ENCODE measurements around the gene SCD5.

DNA sequence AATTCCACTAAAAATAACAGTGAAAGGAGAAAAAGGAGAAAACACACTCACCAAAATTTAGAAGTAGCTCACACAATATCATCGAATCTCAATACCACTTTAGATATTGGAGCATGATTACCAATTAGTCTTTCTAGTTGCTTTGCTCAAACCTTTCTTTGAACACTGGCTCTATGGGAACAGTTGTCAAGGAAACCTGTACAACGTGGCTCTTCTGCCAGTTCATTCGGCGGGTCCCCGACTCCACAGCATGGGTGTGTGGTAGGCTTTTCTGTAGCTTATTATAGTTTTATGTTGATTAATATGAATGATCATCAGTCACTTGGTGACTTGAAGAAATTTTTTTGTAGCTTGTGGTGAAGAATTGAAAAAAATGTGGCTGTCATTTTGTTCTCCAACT, 186.6 kb downstream of the SCD5 start:
- TF ChIP-seq, protein P1, sequence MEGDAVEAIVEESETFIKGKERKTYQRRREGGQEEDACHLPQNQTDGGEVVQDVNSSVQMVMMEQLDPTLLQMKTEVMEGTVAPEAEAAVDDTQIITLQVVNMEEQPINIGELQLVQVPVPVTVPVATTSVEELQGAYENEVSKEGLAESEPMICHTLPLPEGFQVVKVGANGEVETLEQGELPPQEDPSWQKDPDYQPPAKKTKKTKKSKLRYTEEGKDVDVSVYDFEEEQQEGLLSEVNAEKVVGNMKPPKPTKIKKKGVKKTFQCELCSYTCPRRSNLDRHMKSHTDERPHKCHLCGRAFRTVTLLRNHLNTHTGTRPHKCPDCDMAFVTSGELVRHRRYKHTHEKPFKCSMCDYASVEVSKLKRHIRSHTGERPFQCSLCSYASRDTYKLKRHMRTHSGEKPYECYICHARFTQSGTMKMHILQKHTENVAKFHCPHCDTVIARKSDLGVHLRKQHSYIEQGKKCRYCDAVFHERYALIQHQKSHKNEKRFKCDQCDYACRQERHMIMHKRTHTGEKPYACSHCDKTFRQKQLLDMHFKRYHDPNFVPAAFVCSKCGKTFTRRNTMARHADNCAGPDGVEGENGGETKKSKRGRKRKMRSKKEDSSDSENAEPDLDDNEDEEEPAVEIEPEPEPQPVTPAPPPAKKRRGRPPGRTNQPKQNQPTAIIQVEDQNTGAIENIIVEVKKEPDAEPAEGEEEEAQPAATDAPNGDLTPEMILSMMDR (IDR thresholded peaks at IDR 0.05), result no peak
- TF ChIP-seq POLR2A (IDR thresholded peaks at IDR 0.05), result no peak
